NCI-H2107 treated with DMSO at 0.1 percent for 48 hours (cell line): ENCODE data around the gene SPATA18.
"Not testable (repeated sequence)": the region's sequence is repeated elsewhere in the genome, so short reads cannot be mapped to it uniquely, and the experiment has no call there.

ENCODE experiments used
- DNase-seq: peaks from one replicate; lab custom pipeline; 2025; ENCODE audit not compliant: unreplicated experiment; lab: John Stamatoyannopoulos, UW

SPATA18 gene

DNA sequence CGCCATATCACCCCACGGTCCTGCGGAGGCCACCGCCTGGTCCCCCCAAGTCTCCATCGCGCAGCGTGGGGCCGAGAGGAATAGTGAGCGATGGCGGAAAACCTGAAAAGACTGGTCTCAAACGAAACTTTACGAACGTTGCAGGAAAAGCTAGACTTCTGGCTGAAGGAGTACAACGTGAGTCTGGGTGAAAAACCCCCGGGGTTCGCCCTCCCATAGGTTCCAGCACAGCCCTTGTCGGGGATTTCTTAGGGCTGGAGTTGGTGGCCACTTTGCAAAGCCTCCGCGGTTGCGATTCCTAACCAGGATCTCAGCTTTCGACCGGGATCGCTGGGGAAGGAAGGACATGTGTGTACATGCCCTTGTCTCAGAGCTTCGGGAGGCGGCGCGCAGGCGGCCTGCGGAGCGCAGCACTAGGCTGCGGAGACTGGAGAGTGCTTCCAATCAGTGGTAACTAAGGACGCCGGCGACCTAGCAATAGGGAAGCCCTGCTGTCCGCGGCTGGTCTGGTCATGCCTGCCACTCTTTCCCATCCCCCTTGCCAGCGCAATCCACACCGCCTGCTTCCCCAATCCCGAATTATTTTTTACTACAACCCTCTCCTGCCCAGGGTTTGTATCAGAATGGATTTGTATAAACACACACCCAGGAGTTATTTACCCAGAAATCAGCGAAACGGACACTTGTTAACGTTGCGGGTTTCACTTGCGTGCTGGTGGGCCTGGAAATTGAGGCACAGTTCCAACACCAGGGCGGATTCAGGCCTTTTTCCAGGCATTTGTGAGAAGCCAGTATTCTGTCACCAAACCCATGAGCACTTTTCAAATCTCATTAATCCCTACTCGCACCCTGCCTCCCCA is 741 bp downstream of the SPATA18 start:
- DNase-seq, result peak; percentile 25

DNA sequence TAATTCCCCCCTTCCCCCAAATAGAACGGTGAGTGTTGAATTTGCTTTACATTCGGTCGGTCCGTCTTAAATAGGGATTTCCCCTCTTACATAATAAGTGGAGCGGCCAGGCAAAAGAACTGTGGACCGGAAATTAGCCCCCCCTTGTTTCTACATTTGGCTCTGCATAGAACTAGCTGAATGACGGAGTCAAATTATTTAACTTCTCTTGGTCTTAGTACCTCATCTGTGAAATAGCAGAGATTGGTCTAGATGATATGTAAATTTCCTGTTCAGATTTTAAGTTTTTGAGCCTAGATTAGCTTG is 1.3 kb downstream of the SPATA18 start:
- no peak for DNase-seq

DNA sequence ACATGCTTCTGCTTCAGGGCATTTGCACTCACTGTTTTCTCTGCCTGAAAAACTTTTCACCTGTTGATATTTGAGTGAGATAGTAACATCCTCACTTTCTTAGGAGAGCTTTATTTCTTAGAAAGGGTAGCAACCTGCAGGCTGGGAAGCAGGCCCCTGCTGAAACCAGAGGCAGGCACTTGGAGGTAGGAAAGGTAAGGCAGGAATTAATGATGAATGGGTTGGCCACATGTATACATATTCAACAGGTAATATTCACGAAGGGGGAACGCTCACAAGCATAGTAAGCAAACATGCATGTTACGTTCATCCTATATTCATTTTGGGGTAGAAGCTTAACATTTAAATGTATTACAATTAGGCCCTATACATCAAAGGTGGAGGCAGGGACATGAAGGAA is 3.1 kb downstream of the SPATA18 start:
- no peak for DNase-seq

GRCh38 chr4:52057196-52057595 is 6.1 kb downstream of the SPATA18 start:
- no peak for DNase-seq

GRCh38 chr4:52058275-52058674 is 7.2 kb downstream of the SPATA18 start:
- no peak for DNase-seq

DNA sequence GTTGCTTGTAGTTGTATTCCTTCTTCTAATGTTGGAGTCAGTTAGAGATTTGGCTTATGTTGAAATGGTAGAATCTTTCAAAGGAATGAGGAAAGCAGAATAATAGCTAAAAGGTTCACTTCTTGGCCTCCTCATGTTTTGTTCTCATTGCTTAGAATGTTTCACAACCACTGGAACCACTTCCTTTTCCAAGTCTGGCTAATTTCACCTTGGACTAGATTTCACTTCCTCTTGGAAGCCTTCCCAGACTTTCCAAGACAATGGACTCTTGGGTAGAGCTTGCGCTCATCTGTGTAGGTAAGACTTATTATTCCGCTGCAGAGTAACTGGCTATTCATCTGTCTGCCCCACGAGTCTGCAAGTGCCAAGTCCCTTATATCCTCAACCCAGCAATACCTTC is 8.3 kb downstream of the SPATA18 start:
- DNase-seq, result no peak

DNA sequence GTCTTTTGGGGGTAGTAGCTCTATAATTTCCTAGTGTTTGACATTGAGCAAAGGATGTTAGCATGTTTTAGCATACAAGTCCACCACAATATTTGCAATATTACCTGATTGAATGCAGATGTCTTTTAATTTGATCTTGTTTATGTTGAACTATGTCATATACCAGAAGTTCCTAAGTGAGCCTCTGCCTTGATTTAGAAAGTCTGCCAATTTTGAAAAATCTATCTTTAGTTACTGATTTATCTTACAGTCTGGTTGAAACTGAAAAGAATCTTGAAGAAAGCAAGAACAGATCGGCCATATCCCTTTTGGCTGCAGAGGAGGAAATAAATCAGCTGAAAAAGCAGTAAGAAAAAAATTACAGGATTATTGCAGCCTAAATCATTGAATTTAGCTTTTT is 18.5 kb downstream of the SPATA18 start:
- no peak for DNase-seq

DNA sequence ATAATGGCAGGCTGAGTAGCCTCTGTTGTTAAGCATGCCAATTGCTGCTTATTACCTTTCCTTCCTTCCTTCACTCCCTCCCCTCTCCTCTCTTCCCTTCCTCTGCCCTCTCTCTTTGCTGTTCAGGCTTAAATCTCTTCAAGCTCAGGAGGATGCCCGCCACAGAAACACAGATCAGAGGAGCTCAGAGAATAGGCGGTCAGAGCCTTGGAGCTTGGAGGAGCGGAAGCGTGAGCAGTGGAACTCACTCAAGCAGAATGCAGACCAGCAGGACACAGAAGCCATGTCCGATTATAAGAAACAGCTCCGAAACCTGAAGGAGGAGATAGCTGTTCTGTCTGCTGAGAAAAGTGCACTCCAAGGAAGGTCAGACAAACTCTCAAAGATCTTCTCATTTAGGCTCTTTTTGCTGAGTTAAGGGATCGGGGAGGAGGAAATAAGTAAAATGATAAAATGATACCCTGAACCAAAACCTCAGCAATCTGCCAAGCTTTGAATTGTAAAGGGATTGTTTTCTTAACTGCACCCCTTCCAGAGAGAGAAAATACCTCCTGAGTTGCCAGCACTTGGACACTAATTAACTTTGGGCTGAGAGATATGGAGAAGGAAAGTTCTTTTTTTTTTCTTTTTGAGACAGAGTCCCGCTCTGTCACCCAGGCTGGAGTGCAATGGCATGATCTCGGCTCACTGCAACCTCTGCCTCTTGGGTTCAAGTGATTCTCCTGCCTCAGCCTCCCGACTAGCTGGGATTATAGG is 20.9 kb downstream of the SPATA18 start:
- DNase-seq, result no peak

DNA sequence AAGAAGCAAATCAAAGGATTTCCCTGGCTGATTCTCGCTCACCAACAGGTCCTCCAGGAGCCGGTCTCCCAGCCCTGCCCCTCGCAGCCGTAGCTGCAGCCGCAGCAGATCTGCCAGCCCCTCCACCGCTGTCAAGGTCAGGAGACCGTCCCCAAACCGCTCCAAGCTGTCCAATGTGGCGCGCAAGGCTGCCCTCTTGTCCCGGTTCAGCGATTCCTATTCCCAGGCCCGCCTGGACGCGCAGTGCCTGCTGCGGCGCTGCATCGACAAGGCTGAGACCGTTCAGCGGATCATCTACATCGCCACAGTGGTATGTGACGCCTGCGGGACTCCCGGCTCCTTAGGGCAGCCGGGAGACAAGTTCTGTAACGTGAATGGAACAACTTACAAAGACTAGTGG is 25.6 kb downstream of the SPATA18 start:
- DNase-seq, result no peak

DNA sequence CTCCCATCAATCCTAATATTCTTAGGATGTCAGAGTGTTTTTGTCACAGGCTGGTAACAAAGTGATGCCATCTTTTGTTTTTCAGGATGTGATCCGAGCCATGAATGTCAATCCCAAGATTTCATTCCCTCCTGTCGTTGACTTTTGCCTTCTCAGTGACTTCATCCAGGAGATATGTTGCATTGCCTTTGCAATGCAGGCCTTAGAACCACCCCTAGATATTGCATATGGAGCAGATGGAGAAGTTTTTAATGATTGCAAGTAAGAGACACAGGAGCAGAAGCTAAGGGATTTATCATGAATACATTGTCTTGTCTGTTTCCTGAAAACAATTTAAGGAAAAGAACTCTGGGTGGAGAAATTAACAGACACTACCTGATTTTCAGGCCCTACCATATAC is 28.6 kb downstream of the SPATA18 start:
- DNase-seq, result no peak

DNA sequence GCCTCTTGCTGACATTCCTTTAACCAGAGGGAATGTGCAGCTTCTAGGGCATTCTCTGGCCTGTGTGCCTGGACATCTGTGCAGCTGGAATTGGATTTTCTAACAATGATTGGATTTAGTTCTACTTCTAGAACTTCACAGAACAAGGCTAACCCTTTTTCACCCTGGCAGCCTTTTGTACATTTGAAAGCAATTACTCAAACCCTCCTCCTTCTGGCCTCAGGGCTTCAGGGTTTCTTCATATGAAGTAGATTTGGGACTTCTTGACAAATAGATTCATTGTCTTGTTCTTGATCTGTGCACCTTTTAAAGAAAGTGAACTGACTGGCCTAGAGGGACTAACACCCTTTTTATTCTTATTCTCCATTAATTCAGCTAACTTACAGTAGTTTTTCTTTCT is 30.1 kb downstream of the SPATA18 start:
- no peak for DNase-seq

DNA sequence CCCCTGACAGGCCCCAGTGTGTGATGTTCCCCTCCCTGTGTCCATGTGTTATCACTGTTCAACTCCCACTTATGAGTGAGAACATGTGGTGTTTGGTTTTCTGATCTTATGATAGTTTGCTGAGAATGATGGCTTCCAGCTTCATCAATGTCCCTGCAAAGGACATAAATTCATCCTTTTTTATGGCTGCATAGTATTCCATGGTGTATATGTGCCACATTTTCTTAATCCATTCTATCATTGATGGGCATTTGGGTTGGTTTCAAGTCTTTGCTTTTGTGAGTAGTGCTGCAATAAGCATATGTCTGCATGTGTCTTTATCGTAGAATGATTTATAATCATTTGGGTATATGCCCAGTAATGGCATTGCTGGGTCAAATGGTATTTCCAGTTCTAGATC is 35.3 kb downstream of the SPATA18 start:
- DNase-seq, result not testable (repeated sequence)

DNA sequence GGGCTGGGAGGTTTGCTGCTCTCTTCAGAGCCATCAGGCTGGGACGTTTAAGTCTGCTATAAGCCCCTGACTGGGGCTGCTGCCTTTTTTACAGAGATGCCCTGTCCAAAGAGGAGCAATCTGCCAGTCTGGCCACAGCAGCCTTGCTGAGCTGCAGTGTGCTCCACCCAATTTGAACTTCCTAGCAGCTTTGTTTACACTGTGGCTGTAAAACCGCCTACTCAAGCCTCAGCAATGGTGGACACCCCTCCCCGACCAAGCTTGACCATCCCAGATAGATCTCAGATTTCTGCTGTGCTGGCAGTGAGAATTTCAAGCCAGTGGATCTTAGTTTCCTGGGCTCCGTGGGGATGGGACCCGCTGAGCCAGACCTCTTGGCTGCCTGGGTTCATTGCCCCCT is 40.7 kb downstream of the SPATA18 start:
- DNase-seq, result no peak

GRCh38 chr4:52093466-52093865 is 42.4 kb downstream of the SPATA18 start:
- DNase-seq, result no peak

DNA sequence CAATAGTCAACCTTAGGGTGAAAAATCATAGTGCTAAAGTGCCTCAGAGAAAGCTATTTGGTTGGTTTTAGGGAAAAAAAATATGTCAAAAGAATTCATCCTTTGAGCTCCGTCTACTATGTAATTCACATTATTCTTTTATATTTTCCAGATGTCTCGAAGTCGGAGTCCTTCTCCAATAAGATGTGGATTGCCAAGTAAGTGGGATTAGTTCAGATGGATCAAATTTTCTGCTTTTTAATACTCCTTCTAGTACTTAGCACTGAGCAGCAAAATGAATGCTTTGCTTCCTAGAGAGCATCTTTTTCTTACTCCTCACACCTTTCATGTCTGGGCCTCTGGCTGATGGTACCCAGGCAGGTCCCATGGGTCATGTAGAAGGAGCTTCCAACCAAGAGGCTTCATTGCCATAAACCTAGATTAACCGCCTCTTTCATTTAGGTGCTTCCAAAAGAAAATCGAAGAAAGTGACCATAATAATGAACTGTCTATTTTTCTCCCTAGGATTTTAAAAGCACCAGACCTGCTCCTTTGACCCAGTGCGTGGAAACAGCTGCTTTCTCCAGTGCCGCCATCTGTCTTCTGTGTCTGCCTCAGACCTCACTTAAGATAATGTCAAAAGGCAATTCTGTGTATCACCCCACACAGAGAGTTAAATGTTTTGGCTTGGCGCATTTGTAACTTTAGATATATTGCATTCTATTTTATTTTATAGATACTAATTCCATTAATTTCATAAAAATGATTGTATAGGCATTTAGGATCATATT is 43.5 kb downstream of the SPATA18 start:
- no peak for DNase-seq

- no peak for DNase-seq
These were observed 44.3 kb downstream of the SPATA18 start for GRCh38 chr4:52095374-52095773.

DNA sequence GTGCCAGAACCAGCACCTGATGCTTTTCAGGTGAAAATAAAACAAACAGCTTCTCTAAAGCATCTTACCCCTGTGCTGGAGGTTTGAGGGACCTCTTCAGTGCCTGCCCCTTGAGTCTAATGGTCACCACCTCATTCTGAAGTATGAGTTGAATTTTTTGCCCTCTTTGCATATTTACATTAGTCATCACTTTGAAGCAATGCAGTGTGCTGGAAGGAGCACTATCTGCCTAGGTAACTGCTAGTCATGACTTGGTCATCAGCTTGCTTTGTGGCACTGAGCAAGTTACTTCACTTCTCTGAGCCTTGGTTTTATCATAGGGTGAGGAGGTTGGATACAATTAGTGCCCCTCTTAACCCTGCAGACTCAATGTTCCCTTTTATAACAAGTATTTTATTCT is 44.9 kb downstream of the SPATA18 start:
- DNase-seq, result no peak

DNA sequence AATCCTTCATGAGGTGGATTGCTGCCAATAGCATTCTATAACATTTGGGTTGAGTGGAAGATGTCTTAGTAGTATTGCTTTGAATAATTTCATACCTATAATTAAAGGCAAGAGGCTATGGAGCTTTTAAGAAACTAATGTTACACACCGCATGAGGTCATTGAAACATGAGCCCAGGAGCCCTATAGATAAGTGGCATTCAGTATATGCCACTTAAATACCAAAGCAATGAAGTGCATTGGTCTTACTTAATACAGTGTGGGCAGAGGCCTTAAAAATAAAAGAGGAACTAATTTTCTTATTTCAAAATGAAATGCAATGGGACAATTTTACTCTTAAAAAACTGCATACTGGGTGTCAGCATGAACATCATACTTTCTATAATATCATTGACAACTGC is 47.5 kb downstream of the SPATA18 start:
- peak; percentile 67 for DNase-seq

DNA sequence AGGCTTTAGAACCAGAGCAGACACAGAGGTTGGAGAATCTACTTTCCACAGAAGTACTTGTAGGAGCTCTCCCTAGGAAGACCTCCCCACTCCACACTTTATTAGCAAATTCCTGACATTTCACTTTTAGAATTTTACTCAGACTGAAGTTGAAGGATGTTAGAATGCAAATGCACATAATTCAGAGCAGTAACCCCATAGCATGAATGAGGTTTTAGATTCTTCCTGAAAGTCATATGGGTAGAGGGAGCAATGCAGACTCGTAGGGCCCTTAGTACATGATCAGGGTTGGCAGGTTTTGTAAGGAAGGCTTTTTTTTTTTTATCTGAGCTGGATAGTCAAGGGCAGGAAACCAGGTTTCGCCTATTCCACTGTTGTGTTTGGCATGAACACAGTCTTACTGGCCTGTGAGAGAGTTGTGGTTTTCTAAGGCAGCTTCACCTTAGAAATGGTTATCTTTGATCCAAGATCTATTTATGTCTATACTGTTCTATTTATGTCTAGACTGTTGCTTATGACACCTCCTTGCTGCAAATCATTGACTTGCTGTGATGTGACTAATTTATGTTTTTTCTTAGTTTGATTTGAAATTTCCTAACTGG is 48.9 kb downstream of the SPATA18 start:
- DNase-seq, result no peak

DNA sequence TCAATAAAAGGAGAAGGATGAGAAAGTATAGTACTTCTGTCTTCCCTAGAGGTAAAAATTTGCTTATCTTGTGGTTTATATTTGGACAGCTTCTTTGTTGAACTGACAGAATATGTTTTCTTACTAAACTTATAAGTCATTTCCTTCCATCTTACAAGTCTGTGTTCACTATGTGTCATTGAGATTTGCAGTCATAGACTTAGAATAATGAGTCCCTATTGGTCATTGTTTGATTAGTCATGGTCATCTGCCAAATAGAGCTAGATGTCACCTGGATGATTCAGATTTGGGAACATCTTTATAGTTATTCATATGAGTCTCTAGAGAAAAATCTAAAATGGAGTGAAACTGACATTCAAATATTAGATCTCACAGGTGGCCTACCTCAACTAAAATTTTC is 51.5 kb downstream of the SPATA18 start:
- no peak for DNase-seq

DNA sequence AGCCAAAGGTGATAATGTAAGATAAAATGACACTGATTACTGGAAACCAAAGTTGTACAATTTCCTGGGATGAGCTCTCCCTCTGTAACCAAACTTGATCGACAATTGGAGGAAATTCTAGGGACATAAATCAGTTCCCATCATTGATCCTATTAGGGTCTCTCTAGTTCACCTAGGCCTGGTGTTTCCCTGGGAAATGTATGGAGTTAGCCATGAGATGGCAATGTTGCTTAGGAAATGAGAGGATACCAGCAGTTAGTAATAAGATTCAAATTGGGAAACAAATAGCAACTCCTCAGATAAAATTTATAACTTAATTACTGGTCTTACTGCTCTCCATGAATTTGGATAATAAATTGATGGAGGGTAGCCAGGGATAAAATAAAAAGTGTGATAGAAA is 52.2 kb downstream of the SPATA18 start:
- peak; percentile 1 for DNase-seq
